ENCODE data around the gene CREBBP. TPM values are rescaled to one million over a fixed set of nuclear protein-coding genes. Genes with fewer than 3 reads are reported as not detected.
A peak's percentile ranks its signal among the peaks of the same experiment; 100 is the strongest.

The CREBBP gene
- total and polyA plus RNA-seq, 7 donors: 7.1 to 54.9 (median 44.1) TPM

DNA sequence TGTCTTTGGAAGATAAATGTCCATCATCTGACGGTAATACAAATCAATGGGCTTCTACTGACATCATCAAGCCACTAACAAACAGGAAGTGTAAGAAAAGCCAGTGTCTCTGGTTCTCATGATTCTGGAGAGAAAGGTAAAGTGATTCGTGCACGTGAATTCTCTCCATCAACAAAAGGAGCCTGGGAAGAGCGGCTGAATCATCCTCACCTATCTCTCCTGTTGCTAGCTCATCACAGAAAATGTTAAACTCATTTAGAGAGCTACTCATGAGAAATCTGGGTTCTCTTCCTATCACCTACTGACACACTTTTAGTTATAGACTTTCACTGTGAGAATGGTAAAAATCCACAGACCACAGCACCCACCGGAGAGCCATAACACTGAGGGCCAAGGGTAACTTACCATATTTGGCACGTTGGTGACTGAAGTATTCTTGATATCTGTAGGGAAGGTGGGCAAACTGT lies 70.3 kb downstream of the CREBBP start:
- peaks cover 41% of the 10 kb centered on the region for H3K4me1 ChIP-seq
- no peak overlapping the region for H3K4me3 ChIP-seq
- TF ChIP-seq, protein P1, sequence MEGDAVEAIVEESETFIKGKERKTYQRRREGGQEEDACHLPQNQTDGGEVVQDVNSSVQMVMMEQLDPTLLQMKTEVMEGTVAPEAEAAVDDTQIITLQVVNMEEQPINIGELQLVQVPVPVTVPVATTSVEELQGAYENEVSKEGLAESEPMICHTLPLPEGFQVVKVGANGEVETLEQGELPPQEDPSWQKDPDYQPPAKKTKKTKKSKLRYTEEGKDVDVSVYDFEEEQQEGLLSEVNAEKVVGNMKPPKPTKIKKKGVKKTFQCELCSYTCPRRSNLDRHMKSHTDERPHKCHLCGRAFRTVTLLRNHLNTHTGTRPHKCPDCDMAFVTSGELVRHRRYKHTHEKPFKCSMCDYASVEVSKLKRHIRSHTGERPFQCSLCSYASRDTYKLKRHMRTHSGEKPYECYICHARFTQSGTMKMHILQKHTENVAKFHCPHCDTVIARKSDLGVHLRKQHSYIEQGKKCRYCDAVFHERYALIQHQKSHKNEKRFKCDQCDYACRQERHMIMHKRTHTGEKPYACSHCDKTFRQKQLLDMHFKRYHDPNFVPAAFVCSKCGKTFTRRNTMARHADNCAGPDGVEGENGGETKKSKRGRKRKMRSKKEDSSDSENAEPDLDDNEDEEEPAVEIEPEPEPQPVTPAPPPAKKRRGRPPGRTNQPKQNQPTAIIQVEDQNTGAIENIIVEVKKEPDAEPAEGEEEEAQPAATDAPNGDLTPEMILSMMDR (IDR thresholded peaks at IDR 0.05): no peak
- H3K27me3 ChIP-seq (ENCODE audit: insufficient read depth in 3 of 3, low read length in 2 of 3): no peaks in the 10 kb centered on the region
- intact Hi-C loops (cut with DNase I): no loop called here
- H3K36me3 ChIP-seq (ENCODE audit: insufficient read depth in 1 of 2, low read depth in 1 of 2): peaks cover 0 to 21% of the 10 kb centered on the region in 2 donors
- no peak overlapping the region for H3K27ac ChIP-seq
- DNase-seq: no peak
- 81 to 90% (median 87%) methylated on average over 6 of the region's 6 CpGs for whole genome bisulfite sequencing, 3 donors
- H3K9me3 ChIP-seq: no peaks in the 10 kb centered on the region
- no peak for ATAC-seq

DNA sequence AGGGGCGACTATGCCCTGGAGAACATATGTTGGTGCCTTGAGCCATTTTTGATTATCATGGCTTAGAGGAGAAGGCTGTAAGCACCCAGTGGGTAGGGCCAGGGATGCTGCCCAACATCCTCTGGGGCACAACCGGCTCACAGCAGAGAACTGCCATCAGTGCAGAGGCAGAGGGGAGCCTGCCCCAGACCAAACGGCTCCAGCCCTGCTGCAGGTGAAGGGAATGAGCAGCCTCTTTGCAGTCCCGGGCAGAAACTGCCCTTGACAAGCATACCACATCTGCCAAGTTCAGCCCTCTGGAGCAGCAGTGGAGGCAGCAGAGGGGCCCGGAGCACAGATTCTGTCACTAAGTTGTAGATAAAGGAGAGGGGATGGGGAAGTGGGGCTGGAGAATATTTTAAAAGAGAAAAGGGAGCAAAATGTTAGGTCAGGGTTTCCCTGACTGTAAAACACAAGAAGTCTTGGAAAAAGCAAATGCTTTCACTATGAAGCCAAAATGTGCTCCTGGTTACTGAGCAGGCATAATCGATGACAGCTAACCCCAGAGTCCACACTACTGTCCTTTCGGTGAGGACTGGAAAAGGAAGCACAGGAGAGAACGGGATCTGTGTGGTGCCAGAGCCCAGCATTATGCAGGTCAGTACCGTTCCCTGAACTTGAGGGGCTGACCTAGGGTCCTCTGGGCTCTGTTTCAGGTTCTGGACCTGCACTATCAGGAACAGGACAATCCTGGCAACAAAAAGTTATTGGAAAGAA lies 72.0 kb downstream of the CREBBP start:
- H3K4me3 ChIP-seq: no peak overlapping the region
- H3K27ac ChIP-seq: no peak overlapping the region
- H3K9me3 ChIP-seq: no peaks in the 10 kb centered on the region
- peaks cover 40% of the 10 kb centered on the region for H3K4me1 ChIP-seq
- H3K36me3 ChIP-seq (ENCODE audit: insufficient read depth in 1 of 2, low read depth in 1 of 2): peaks cover 0 to 21% of the 10 kb centered on the region in 2 donors
- intact Hi-C loops (cut with DNase I): no loop called here
- WGBS, 3 donors: 80 to 83% (median 81%) methylated on average over 9 of the region's 9 CpGs
- H3K27me3 ChIP-seq (ENCODE audit: insufficient read depth in 3 of 3, low read length in 2 of 3): no peaks in the 10 kb centered on the region
- ATAC-seq (no peak), DNase-seq (no peak)
- TF ChIP-seq, protein P1 (IDR thresholded peaks at IDR 0.05): no peak

DNA sequence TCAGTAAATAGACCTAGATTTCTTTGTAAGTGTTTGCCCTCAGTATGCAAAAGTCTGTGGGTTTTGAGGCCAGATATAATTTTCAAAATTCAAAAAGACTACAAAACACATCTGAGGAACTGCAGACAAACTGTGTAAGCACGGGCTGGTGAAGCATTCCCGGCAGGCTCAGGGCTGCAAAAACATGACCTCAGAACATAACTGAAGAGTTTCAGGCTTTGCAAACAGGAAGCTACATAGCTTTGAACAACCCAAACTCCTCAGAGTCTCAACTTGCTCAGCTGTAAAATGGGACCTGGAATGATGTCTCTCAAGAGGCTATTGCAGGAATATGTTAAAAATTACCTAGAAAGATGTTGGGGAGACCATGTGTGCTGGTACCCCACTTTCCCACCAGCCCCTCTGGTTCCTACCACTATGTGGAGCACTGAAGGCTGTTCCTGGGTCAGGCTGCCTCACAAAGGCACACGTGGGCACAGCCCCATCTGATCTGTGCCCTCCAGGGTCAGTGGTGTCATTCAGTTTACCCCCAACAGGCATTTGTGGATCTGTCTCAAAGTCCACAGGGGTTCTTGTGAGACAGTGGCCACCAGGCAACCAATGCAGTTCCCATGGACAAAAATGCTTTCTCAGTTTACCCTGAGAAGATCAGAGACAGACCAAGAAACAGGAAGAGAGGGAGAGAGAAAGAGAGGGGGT lies 72.9 kb downstream of the CREBBP start:
- ATAC-seq (no peak), DNase-seq (no peak)
- H3K27me3 ChIP-seq (ENCODE audit: insufficient read depth in 3 of 3, low read length in 2 of 3): no peaks in the 10 kb centered on the region
- no peak overlapping the region for H3K4me3 ChIP-seq
- H3K36me3 ChIP-seq (ENCODE audit: insufficient read depth in 1 of 2, low read depth in 1 of 2): peaks cover 0 to 21% of the 10 kb centered on the region in 2 donors
- no peak overlapping the region for H3K27ac ChIP-seq
- intact Hi-C loops (cut with DNase I): no loop called here
- no peaks in the 10 kb centered on the region for H3K9me3 ChIP-seq
- TF ChIP-seq, protein P1 (IDR thresholded peaks at IDR 0.05): no peak
- peaks cover 38% of the 10 kb centered on the region for H3K4me1 ChIP-seq
- 46 to 62% (median 51%) methylated on average over 3 of the region's 3 CpGs for WGBS, 3 donors

DNA sequence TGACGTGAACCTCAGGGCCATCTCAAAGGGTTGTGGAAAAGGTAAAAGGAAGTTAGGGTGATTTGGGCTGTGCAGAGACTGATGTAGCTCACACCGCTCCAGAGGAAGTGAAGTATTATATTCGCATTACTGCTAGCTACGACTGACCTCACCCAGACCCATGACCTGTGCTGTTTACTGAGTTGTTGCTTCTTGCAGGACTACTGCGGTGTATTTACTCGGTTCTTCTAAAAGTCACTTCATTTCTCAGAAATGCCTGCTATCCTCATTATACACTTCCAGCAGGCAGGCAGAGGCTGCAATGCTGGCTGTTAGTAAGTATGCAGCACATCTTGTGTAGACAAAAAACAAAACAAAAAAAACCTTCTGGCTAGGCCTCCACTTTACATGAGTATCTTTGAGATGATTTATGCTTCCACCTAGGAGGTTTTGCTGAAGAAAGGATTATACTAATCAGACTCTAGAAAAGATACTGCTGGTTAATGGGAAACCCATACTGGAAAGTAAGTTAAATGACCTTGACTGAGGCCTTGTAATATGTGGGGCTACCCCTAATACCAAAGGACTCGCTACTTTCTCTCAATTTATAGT lies 76.0 kb downstream of the CREBBP start:
- Histone ChIP-seq H3K9me3 (no peaks in the 10 kb centered on the region), H3K27ac (peak overlapping the region; percentile 21), H3K27me3 (ENCODE audit: insufficient read depth in 3 of 3, low read length in 2 of 3) (no peaks in the 10 kb centered on the region), H3K36me3 (ENCODE audit: insufficient read depth in 1 of 2, low read depth in 1 of 2) (peaks cover 0 to 11% of the 10 kb centered on the region in 2 donors), H3K4me1 (peaks cover 36% of the 10 kb centered on the region), H3K4me3 (no peak overlapping the region)
- TF ChIP-seq, protein P1 (IDR thresholded peaks at IDR 0.05): no peak
- ATAC-seq: no peak
- 52 to 58% (median 53%) methylated on average over 7 of the region's 7 CpGs for WGBS, 3 donors
- intact Hi-C loops (cut with DNase I): no loop called here
- DNase-seq: no peak

Data from psoas muscle (tissue), 8 donors.